ENCODE results near the gene LHFPL6.

DNA sequence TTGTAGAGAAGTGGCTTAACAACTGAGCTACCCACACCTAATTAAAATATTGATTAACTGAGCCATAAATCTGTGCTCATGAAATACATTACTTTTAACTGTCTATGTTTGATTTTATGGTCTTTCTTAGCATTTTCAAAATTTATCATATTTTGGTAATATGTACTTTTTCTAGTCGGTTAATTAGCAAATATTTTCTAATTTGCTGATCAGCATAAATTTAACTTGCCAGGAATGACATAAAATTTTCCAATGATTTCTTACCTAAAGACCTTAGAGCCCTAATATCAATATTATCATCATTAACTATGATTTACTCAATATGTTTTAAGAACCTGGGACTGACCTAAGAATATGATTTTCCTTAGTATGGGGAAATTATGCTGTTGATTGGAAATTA is 32.6 kb upstream of the LHFPL6 start:
- TF ChIP-seq EZH2 (IDR thresholded peaks at IDR 0.05; ENCODE audit: borderline replicate concordance, low read length), result no peak
- TF ChIP-seq, protein P1, sequence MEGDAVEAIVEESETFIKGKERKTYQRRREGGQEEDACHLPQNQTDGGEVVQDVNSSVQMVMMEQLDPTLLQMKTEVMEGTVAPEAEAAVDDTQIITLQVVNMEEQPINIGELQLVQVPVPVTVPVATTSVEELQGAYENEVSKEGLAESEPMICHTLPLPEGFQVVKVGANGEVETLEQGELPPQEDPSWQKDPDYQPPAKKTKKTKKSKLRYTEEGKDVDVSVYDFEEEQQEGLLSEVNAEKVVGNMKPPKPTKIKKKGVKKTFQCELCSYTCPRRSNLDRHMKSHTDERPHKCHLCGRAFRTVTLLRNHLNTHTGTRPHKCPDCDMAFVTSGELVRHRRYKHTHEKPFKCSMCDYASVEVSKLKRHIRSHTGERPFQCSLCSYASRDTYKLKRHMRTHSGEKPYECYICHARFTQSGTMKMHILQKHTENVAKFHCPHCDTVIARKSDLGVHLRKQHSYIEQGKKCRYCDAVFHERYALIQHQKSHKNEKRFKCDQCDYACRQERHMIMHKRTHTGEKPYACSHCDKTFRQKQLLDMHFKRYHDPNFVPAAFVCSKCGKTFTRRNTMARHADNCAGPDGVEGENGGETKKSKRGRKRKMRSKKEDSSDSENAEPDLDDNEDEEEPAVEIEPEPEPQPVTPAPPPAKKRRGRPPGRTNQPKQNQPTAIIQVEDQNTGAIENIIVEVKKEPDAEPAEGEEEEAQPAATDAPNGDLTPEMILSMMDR (IDR thresholded peaks at IDR 0.05; ENCODE audit: low read length), result no peak

Data from OCI-LY1 (cell line).